HepG2 (cell line): Measurements from ENCODE around the gene TTC39C. TPM values are rescaled to one million over a fixed set of nuclear protein-coding genes. Genes with fewer than 3 reads are reported as not detected.

ENCODE experiments used
- ETS1 ChIP-seq: sonication (generic); formaldehyde crosslinking; IDR thresholded peaks from 2 replicates; pipeline ENCODE4 v1.4.0; 2020; ENCODE audit warnings: missing genetic modification reagents
- FOSL2 ChIP-seq: sonication (generic); formaldehyde crosslinking; IDR thresholded peaks from 2 replicates; pipeline ENCODE4 v1.4.0; 2020; ENCODE audit warnings: missing genetic modification reagents
- GTF3A ChIP-seq: sonication (generic); formaldehyde crosslinking; conservative IDR thresholded peaks from 2 replicates; pipeline ENCODE4 v1.4.0; 2020; ENCODE audit warnings: mild to moderate bottlenecking, missing genetic modification reagents
- HMGXB4 ChIP-seq, 2 experiments: sonication (generic) in 1 of 2; formaldehyde crosslinking in 1 of 2; IDR thresholded peaks; 2 replicates each; pipeline versions ENCODE4 v1.4.0 to v1.6.1; 2018 to 2020; ENCODE audit warnings: missing genetic modification reagents in 2 of 2, borderline replicate concordance in 1 of 2, low read depth in 1 of 2, mild to moderate bottlenecking in 1 of 2, missing biosample characterization in 1 of 2
- NFAT5 ChIP-seq: sonication (generic); formaldehyde crosslinking; IDR thresholded peaks from 2 replicates; pipeline ENCODE4 v1.4.0; 2020; ENCODE audit warnings: missing genetic modification reagents
- PLRG1 ChIP-seq: fragments of 450-650 bp; conservative IDR thresholded peaks from 2 replicates; pipeline ENCODE4 v1.6.1; 2016
- RFX5 ChIP-seq: IDR thresholded peaks from 2 replicates; pipeline ENCODE4 v1.6.1; 2011; ENCODE audit warnings: low read depth, low read length, improper control_type of control experiment
- TARDBP ChIP-seq: sonication (generic); formaldehyde crosslinking; IDR thresholded peaks from 2 replicates; pipeline ENCODE4 v1.8.0; 2022; ENCODE audit warnings: mild to moderate bottlenecking, missing genetic modification reagents
- THAP11 ChIP-seq: IDR thresholded peaks from 2 replicates; pipeline ENCODE4 v1.6.1; 2016; ENCODE audit warnings: missing biosample characterization, missing genetic modification reagents
- ZHX2 ChIP-seq, 2 experiments: sonication (generic) in 1 of 2; formaldehyde crosslinking in 1 of 2; IDR thresholded peaks; 2 replicates each; pipeline versions ENCODE4 v1.6.1 to v1.9.0; 2014 to 2022; ENCODE audit warnings: antibody characterized with exemption in 1 of 2, borderline replicate concordance in 1 of 2, inconsistent platforms in 1 of 2, low read depth in 1 of 2, missing genetic modification reagents in 1 of 2
- ZNF639 ChIP-seq: conservative IDR thresholded peaks from 2 replicates; pipeline ENCODE4 v1.6.1; 2018; ENCODE audit warnings: missing genetic modification reagents
- polyA plus RNA-seq, 8 experiments: library from polyadenylated mRNA; depleted of rRNA in 3 of 8; stranded (reverse) in 7 of 8; unstranded in 1 of 8; fragments of >200 nt; fragmentation: Illumina TruSeq in 4 of 8; extraction: Trizol in 4 of 8; gene quantifications; 2 replicates each; pipeline versions ENCODE4 v1.2.1 to v1.2.3, GENCODE V29; 2011 to 2016; ENCODE audit warnings: low read depth in 4 of 8, missing spikeins in 1 of 8, mixed read lengths in 1 of 8; ENCODE audit not compliant: insufficient read depth in 1 of 8
- total RNA-seq, 5 experiments: library from RNA; depleted of rRNA; stranded (reverse); fragments of >200 nt; fragmentation: Illumina TruSeq; extraction: Trizol; gene quantifications; 2 replicates each; pipeline ENCODE4 v1.2.3, GENCODE V29; 2016; ENCODE audit warnings: low read depth in 1 of 5

The TTC39C gene
- total and polyA plus RNA-seq, 2 of the 13 experiments (the other 11 are each of a cell fraction or from before 2014, with no cell fraction given) = 19.1 to 25.9 TPM

GRCh38 chr18:24112874-24113615 is 98.5 kb downstream of the TTC39C start (continued):
- no peak for TF ChIP-seq ZHX2 (IDR thresholded peaks at IDR 0.05; ENCODE audit: low read depth)
- no peak for TF ChIP-seq ZHX2 (CRISPR knock-in tag; IDR thresholded peaks at IDR 0.05; ENCODE audit: borderline replicate concordance)
- peak; percentile 71; the same call in 1 of the 2 replicates for TF ChIP-seq TARDBP (CRISPR knock-in tag)
- no peak for TF ChIP-seq PLRG1
- TF ChIP-seq THAP11 (CRISPR knock-in tag) = peak; percentile 56
- TF ChIP-seq FOSL2 = peak; percentile 99
- no peak for TF ChIP-seq GTF3A
- peak; percentile 43 to 60; a peak in 2 of 4 replicates for TF ChIP-seq HMGXB4 (CRISPR knock-in tag; IDR thresholded peaks at IDR 0.05; ENCODE audit: borderline replicate concordance in 1 of 2, low read depth in 1 of 2)
- no peak for TF ChIP-seq ETS1 (CRISPR knock-in tag)
- TF ChIP-seq NFAT5 (CRISPR knock-in tag) = no peak
- TF ChIP-seq RFX5 = peak; percentile 66
- no peak for TF ChIP-seq ZNF639 (CRISPR knock-in tag)
